GM12892 (cell line): ENCODE data around the gene PPP6R3.
"Not testable (repeated sequence)": the region's sequence is repeated elsewhere in the genome, so short reads cannot be mapped to it uniquely, and the experiment has no call there.

Experiments used
- DNase-seq: peaks from one replicate; pipeline ENCODE4 v3.0.0; 2011; ENCODE audit not compliant: insufficient read length
- FAIRE-seq: peaks from 2 replicates; lab custom pipeline; 2011; peaks lifted over from hg19 to GRCh38; lab: Jason Lieb, UNC
- POLR2A ChIP-seq: IDR thresholded peaks from 2 replicates; pipeline ENCODE4 v1.6.1; 2011; ENCODE audit warnings: low read depth, low read length, control low read depth
- POLR2AphosphoS5 ChIP-seq: IDR thresholded peaks from 2 replicates; pipeline ENCODE4 v1.6.1; 2011; ENCODE audit warnings: low read depth, low read length, control low read depth
- TAF1 ChIP-seq: IDR thresholded peaks from 2 replicates; pipeline ENCODE4 v1.6.1; 2011; ENCODE audit warnings: low read depth, mild to moderate bottlenecking, control low read depth, low read length, borderline replicate concordance

Gene PPP6R3

GRCh38 chr11:68598816-68599653 lies 138.5 kb downstream of the PPP6R3 start:
- TF ChIP-seq POLR2AphosphoS5 (no peak), TAF1 (no peak), POLR2A (no peak)
- FAIRE-seq (no peak), DNase-seq (no peak)

DNA sequence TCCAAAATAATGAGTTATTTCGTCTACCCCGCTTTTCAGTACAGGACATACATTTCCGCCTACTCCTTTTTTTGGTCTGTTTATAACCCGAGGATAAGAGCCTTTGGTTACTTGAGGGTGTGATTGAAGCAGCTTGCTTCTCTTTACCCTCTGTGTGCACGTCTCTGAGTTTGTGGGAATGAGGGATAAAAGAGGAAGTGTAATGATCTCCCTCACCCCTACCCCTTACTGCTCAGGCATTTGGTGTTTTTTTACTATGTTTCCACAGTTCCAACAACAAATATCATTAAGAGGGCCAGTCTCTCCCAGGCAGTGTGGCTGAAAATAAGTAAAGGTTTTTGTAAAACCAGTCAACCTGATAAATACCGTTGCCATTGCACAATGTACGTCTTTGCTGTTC lies 140.6 kb downstream of the PPP6R3 start:
- FAIRE-seq, result no peak
- no peak for DNase-seq
- TF ChIP-seq POLR2A (no peak), TAF1 (no peak), POLR2AphosphoS5 (no peak)

- DNase-seq (no peak), FAIRE-seq (no peak)
Observed at GRCh38 chr11:68609761-68610160, 149.2 kb downstream of the PPP6R3 start.

GRCh38 chr11:68610452-68611116 lies 150.0 kb downstream of the PPP6R3 start:
- no peak for FAIRE-seq
- no peak for TF ChIP-seq POLR2AphosphoS5
- no peak for DNase-seq

More at GRCh38 chr11:68609761-68610160, 149.2 kb downstream of the PPP6R3 start:
- no peak for TF ChIP-seq POLR2AphosphoS5
- no peak for TF ChIP-seq POLR2A
- TF ChIP-seq TAF1, result no peak

DNA sequence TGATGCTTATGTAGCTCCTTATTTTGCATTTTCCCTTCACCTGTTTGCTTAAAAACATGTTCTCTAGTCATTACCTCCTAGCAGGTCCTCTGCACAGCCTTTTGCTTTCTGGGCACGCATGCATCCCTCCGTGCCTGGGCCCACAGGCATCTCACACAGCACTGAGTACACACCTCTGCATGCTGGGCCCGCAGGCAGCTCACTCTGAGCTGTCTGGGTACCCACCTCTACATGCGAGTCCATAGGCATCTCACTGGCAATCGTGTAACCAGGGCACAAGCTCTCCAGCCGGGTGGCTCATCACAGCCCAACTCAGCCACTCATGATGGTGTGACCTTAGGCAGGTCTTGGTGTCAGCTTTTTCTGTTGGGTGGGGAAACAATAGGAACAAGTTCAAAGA lies 155.1 kb downstream of the PPP6R3 start:
- FAIRE-seq (no peak), DNase-seq (no peak)
- no peak for TF ChIP-seq POLR2A
- TF ChIP-seq TAF1, result no peak
- TF ChIP-seq POLR2AphosphoS5, result 0 out of 2 replicates have a peak, but pooled peaks have one; percentile 17

DNA sequence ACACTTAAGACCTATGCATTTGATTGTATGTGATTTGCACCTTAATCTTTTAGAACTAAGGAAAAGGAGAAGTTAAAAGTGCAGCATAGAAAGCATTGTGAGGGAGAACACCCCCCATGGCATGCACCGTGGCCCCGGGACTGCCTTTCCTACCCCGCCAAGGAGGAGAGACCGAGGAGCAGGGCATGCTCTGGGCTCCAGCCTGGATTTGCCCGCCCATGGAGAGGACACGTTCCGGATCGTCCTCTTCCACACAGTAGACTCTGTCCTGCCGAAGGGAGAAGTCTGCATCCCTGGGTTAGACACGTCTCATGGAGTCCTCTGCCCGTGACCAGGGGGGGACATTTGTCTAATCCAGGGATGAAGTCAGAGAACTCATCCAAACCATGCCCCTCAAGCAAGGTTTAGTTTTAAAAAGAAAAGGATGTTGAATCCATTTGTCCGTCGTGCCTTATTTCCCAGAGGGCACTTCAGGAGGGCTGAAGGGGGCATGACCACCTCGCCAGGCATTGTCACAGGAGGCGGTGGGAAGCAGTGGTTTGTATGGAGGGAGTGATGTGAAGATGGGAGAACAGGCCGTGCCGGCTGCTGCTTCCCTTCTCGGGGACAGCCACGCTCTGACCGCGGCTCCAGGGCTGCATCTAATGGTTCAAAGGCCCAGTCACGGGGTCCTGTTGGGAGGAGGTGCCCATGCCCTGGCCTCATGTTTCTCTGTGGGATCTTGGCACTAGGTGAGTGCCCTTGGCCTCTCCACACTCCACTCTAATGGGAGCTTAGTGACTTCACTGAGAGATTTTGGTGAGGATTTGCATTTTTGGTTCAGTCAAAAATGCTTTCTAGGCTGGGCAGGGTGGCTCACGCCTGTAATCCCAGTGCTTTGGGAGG lies 157.6 kb downstream of the PPP6R3 start:
- no peak for TF ChIP-seq POLR2A
- 0 out of 2 replicates have a peak, but pooled peaks have one; percentile 4 for TF ChIP-seq POLR2AphosphoS5
- DNase-seq (no peak), FAIRE-seq (no peak)

DNA sequence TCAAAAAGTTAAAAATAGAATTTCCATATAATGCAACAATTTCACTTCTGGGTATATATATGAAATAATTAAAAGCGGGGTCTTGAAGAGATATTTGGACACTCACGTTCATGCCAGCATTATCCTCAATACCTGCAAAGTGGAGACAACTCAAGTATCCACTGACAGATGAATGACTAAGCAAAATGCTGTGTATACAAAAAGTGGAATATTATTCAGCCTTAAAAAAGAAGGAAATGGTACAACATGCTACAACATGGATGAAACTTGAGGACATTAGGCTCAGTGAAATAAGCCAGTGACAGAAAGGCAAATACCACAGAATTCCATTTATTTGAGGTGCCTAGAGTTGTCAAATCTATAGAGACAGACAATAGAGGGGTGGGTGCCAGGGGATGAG lies 161.3 kb downstream of the PPP6R3 start:
- no peak for TF ChIP-seq TAF1
- no peak for TF ChIP-seq POLR2A
- TF ChIP-seq POLR2AphosphoS5, result no peak
- FAIRE-seq (no peak), DNase-seq (no peak)

DNA sequence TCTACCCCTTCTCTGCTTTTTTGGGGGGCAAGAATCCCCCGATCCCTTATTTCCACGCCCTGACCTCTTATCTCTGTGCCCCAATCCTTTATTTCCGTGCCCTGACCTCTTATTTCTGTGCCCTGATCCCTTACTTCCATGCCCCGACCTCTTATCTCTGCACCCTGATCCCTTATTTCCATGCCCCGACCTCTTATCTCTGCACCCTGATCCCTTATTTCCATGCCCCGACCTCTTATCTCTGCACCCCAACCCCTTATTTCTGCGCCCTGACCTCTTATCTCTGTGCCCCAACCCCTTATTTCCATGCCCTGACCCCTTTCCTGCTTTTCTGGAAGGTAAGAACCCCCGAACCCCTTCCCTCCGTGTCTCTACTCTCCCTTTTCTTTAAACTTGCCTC lies 163.2 kb downstream of the PPP6R3 start:
- not testable (repeated sequence) for DNase-seq, FAIRE-seq

- not testable (repeated sequence) for FAIRE-seq, DNase-seq
Observed at GRCh38 chr11:68625069-68625468, 164.5 kb downstream of the PPP6R3 start.

GRCh38 chr11:68626236-68626635 lies 165.7 kb downstream of the PPP6R3 start:
- not testable (repeated sequence) for FAIRE-seq

GRCh38 chr11:68628837-68629236 lies 168.3 kb downstream of the PPP6R3 start:
- not testable (repeated sequence) for DNase-seq, FAIRE-seq

More at GRCh38 chr11:68626236-68626635, 165.7 kb downstream of the PPP6R3 start:
- DNase-seq, result not testable (repeated sequence)

DNA sequence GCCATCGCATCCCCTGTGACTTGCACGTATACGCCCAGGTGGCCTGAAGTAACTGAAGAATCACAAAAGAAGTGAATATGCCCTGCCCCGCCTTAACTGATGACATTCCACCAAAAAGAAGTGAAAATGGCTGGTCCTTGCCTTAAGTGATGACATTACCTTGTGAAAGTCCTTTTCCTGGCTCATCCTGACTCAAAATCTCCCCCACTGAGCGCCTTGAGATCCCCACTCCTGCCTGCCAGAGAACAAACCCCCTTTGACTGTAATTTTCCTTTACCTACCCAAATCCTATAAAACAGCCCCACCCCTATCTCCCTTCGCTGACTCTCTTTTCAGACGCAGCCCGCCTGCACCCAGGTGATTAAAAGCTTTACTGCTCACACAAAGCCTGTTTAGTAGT lies 171.8 kb downstream of the PPP6R3 start:
- DNase-seq, FAIRE-seq: not testable (repeated sequence)
